A673 (cell line): Measurements from ENCODE around the gene DPM3. TPM values are rescaled to one million over a fixed set of nuclear protein-coding genes. Genes with fewer than 3 reads are reported as not detected.

ENCODE experiments used
- BruUV-seq: library from RNA; stranded (reverse); fragments of 400-500 nt; replicated peaks from 2 replicates; lab custom pipeline; 2021; lab: Mats Ljungman, UMichigan
- CTCF ChIA-PET: fragments of 300-600 bp; sonication (Branson Sonifier 250); formaldehyde crosslinking; loops from one replicate; lab custom pipeline; 2022; ENCODE audit warnings: antibody characterized with exemption; lab: Charles Lee
- POLR2A ChIA-PET: fragments of 300-600 bp; sonication (Branson Sonifier 250); formaldehyde crosslinking; loops from one replicate; lab custom pipeline; 2022; ENCODE audit warnings: antibody characterized with exemption; ENCODE audit not compliant: low non-redundant PET; lab: Charles Lee
- DNase-seq: peaks from one replicate; pipeline ENCODE4 v3.0.0-alpha.2; 2015; ENCODE audit warnings: low spot score
- H3K27ac ChIP-seq: fragments of 200-600 bp; sonication (generic); 2 replicates; pipeline ENCODE4 v1.5.1; 2016; ENCODE audit warnings: mixed run types, low read depth, mild to moderate bottlenecking, mixed read lengths, antibody characterized with exemption, low read length; ENCODE audit not compliant: poor library complexity, severe bottlenecking
- H3K27me3 ChIP-seq: fragments of 200-600 bp; sonication (generic); replicated peaks from 2 replicates; pipeline ENCODE4 v1.6.1; 2017; ENCODE audit warnings: mixed run types, low read depth, mild to moderate bottlenecking, mixed read lengths, antibody characterized with exemption, low read length; ENCODE audit not compliant: insufficient read depth, poor library complexity
- H3K36me3 ChIP-seq: fragments of 200-600 bp; sonication (generic); 2 replicates; pipeline ENCODE4 v1.6.1; 2016; ENCODE audit warnings: mixed run types, mild to moderate bottlenecking, mixed read lengths, antibody characterized with exemption, low read length; ENCODE audit not compliant: insufficient read depth, poor library complexity, severe bottlenecking
- H3K4me1 ChIP-seq: fragments of 200-600 bp; sonication (generic); 2 replicates; pipeline ENCODE4 v1.6.1; 2017; ENCODE audit warnings: mixed run types, mild to moderate bottlenecking, mixed read lengths, antibody characterized with exemption, low read length; ENCODE audit not compliant: insufficient read depth, poor library complexity, severe bottlenecking
- H3K4me3 ChIP-seq: fragments of 200-600 bp; sonication (generic); 2 replicates; pipeline ENCODE4 v1.5.1; 2016; ENCODE audit warnings: low read depth, mixed run types, mild to moderate bottlenecking, mixed read lengths, low read length; ENCODE audit not compliant: poor library complexity, severe bottlenecking
- H3K9me3 ChIP-seq: fragments of 200-600 bp; sonication (generic); 2 replicates; pipeline ENCODE4 v1.6.1; 2016; ENCODE audit warnings: mixed run types, low read depth, mild to moderate bottlenecking, mixed read lengths, antibody characterized with exemption, low read length; ENCODE audit not compliant: poor library complexity, severe bottlenecking
- EZH2 ChIP-seq: fragments of 200-600 bp; sonication (generic); IDR thresholded peaks from 2 replicates; pipeline ENCODE4 v1.6.1; 2017; ENCODE audit warnings: borderline replicate concordance, low read depth, mild to moderate bottlenecking, mixed read lengths, antibody characterized with exemption, low read length; ENCODE audit not compliant: poor library complexity, severe bottlenecking
- intact Hi-C: fragments of 100-400 bp; cut with micrococcal nuclease; formaldehyde crosslinking; loops from one replicate; pipeline ENCODE4 v1.10.0; 2022; ENCODE audit not compliant: unreplicated experiment
- total RNA-seq: library from RNA; stranded (reverse); gene quantifications from 2 replicates; pipeline ENCODE4 v1.2.3, GENCODE V29; 2021
- TF ChIP-seq, protein P1 (sequence below): fragments of 300-800, 200-600 bp; sonication (generic); conservative IDR thresholded peaks from 2 replicates; pipeline ENCODE4 v1.5.1; 2017; ENCODE audit warnings: low read depth, mild to moderate bottlenecking, antibody characterized with exemption, low read length, moderate library complexity, mixed read lengths

Gene DPM3
- total RNA-seq, 1 experiment from 2014 or later, result 34.0 TPM

DNA sequence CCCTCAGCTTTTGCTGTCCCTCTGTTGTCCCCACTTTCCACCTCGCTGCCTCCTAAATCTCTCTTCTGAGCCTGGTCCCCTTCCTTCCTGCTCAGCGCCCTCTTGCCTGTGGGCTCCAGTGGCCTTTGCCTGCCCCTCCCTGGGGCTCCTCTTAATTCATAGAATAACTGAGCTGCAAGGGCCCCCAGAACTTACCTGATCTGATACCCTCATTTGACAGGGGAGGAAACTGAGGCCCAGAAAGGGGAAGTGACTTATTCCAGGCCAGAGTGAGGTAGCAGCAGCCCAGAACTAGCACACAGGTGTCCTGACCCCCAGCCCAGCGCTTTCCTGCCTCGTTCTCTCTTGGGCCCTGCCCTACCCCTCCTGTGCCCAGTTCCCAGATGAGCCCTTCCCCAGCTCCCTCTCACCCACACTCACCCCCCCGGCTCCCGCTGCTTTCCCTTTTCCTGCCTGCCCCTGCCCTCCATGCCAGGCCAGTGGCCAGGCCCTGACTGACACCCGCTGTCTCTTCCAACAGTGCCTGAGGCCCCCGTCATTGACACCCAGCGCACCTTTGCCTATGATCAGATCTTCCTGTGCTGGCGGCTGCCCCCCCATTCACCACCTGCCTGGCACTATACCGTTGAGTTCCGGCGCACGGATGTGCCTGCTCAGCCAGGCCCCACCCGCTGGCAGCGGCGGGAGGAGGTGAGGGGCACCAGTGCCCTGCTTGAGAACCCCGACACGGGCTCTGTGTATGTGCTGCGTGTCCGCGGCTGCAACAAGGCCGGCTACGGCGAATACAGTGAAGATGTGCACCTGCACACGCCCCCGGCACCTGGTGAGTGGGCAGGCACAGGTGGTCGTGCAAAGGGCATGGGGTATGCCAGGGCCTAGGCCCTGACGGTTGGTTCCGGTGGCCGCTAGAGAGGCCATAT is 39.0 kb upstream of the DPM3 start:
- intact Hi-C loops, result loop anchor here (10.0 kb wide), 2 partner anchors 145 to 415 kb away; partner anchors contain the start of gene RUSC1
- BruUV-seq, result no TSS peak

DNA sequence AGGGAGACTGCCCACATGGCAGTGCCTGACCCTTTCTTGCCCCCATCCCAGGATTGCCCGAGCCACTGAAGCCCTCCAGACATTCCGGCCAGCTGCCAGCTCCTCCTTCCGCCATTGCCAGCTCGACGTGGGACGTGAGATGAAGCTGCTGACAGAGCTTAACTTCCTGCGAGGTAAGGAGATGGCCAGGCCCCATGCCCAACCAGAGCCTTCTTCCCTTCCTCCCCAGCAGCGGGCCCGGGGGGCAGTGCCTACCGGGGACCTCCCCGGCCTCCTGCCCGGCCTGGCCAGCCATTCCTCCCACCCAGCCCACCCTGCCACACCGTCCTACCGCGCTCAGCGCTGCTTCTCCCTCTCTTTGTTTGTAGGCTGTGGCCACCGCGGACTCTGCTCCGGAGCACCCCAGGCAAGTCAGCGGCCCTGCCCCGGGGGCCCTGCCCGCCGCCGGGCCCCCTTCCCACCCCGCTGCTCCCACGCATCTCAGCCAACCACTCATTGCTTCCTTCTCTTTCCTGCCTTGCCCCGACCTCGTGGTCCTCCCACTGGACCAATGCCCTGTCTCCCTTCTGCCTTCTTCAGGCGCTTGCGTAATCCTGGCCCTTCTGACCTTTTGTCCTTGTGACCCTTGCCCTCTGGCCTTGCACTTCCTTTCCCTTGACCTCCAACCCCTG is 38.2 kb upstream of the DPM3 start:
- no peak overlapping the region for H3K27ac ChIP-seq
- CTCF ChIA-PET, result no interaction called here
- TF ChIP-seq EZH2, result no peak
- TF ChIP-seq, protein P1, sequence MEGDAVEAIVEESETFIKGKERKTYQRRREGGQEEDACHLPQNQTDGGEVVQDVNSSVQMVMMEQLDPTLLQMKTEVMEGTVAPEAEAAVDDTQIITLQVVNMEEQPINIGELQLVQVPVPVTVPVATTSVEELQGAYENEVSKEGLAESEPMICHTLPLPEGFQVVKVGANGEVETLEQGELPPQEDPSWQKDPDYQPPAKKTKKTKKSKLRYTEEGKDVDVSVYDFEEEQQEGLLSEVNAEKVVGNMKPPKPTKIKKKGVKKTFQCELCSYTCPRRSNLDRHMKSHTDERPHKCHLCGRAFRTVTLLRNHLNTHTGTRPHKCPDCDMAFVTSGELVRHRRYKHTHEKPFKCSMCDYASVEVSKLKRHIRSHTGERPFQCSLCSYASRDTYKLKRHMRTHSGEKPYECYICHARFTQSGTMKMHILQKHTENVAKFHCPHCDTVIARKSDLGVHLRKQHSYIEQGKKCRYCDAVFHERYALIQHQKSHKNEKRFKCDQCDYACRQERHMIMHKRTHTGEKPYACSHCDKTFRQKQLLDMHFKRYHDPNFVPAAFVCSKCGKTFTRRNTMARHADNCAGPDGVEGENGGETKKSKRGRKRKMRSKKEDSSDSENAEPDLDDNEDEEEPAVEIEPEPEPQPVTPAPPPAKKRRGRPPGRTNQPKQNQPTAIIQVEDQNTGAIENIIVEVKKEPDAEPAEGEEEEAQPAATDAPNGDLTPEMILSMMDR, result no peak
- no peaks in the 10 kb centered on the region for H3K27me3 ChIP-seq
- BruUV-seq, result no TSS peak
- peaks cover 4% of the 10 kb centered on the region for H3K36me3 ChIP-seq
- no peaks in the 10 kb centered on the region for H3K9me3 ChIP-seq
- intact Hi-C loops, result loop anchor here (10.0 kb wide), 2 partner anchors 146 to 416 kb away; partner anchors contain the start of gene RUSC1
- no peak overlapping the region for H3K4me3 ChIP-seq
- DNase-seq, result no peak
- peaks cover 15% of the 10 kb centered on the region for H3K4me1 ChIP-seq
- POLR2A ChIA-PET, result no interaction called here

More for the DNA sequence above, 39.0 kb upstream of the DPM3 start:
- Histone ChIP-seq H3K27me3 (no peaks in the 10 kb centered on the region), H3K27ac (no peak overlapping the region), H3K4me3 (no peak overlapping the region), H3K36me3 (peaks cover 4% of the 10 kb centered on the region), H3K9me3 (no peaks in the 10 kb centered on the region), H3K4me1 (peaks cover 7% of the 10 kb centered on the region)
- CTCF ChIA-PET, result no interaction called here
- POLR2A ChIA-PET, result no interaction called here
- no peak for DNase-seq
- TF ChIP-seq EZH2, result no peak
- TF ChIP-seq, protein P1, result no peak

DNA sequence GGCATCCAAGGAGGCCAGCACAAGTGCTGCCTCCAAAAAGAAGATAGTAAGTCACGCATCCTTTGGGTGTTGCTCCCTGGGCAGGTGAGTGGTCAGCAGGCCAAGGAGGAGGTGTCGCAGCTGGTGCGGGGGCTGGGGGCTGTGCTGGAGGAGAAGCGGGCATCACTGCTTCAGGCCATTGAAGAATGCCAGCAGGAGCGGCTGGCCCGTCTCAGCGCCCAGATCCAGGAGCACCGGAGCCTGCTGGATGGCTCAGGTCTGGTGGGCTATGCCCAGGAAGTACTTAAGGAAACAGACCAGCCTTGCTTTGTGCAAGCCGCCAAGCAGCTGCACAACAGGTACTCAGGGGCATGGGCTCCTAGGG is 37.6 kb upstream of the DPM3 start:
- H3K9me3 ChIP-seq, result no peaks in the 10 kb centered on the region
- H3K27me3 ChIP-seq, result no peaks in the 10 kb centered on the region
- no peak overlapping the region for H3K27ac ChIP-seq
- DNase-seq, result no peak
- ChIA-PET POLR2A (no interaction called here), CTCF (interaction anchor here (1.2 kb wide), 1 partner anchor 16 kb away, joined by 7 read pairs; no protein-coding TSS in a partner anchor)
- no peak overlapping the region for H3K4me3 ChIP-seq
- intact Hi-C loops, result loop anchor here (10.0 kb wide), 2 partner anchors 147 to 417 kb away; partner anchors contain the start of gene RUSC1
- peaks cover 4% of the 10 kb centered on the region for H3K36me3 ChIP-seq
- H3K4me1 ChIP-seq, result peaks cover 16% of the 10 kb centered on the region
- BruUV-seq, result no TSS peak
- TF ChIP-seq, protein P1, result no peak
- no peak for TF ChIP-seq EZH2
